Mucosa of descending colon (tissue), 3 donors: Measurements from ENCODE around the gene IL16. TPM values are rescaled to one million over a fixed set of nuclear protein-coding genes. Genes with fewer than 3 reads are reported as not detected.

Experiments
- ATAC-seq: fragments of 200-7000 bp; cut with Tn5 transposase; one replicate; pipeline ENCODE4 v1.9.1; 2020; ENCODE audit warnings: mild to moderate bottlenecking, moderate library complexity
- DNase-seq, 3 donors: peaks; one replicate each; pipeline ENCODE4 v3.0.0-alpha.2; 2020
- H3K36me3 ChIP-seq: fragments of 200-600 bp; one replicate; pipeline ENCODE4 v1.8.0; 2021; ENCODE audit warnings: low read depth, mild to moderate bottlenecking
- H3K4me1 ChIP-seq: fragments of 200-600 bp; one replicate; pipeline ENCODE4 v1.8.0; 2021; ENCODE audit warnings: low read depth, mild to moderate bottlenecking
- H3K4me3 ChIP-seq: fragments of 200-600 bp; one replicate; pipeline ENCODE4 v1.8.0; 2021; ENCODE audit warnings: mild to moderate bottlenecking
- H3K9me3 ChIP-seq: fragments of 200-600 bp; one replicate; pipeline ENCODE4 v1.8.0; 2021; ENCODE audit warnings: mild to moderate bottlenecking
- CTCF ChIP-seq: fragments of 200-600 bp; IDR thresholded peaks from one replicate; pipeline ENCODE4 v1.8.0; 2022; ENCODE audit warnings: antibody characterized with exemption, mild to moderate bottlenecking
- intact Hi-C, 2 donors: fragments of 100-400 bp; cut with DNase I in 1 of 2; cut with micrococcal nuclease in 1 of 2; formaldehyde crosslinking; loops; one replicate each; pipeline versions ENCODE4 v1.11.0 to v1.11.1; 2022; cut with DNase I, micrococcal nuclease
- total RNA-seq, 3 donors: library from RNA; stranded (reverse); fragmentation: NEBNext Ultra II Directional in 2 of 3; extraction: Animal tissue kit (Norgen Biotek cat#: 25700) in 2 of 3; gene quantifications; one replicate each; pipeline versions ENCODE4 v1.2.1 to v1.2.4, GENCODE V29; 2021 to 2023
- donor health status: DM: no; HTN: no; CAD: no; lungs with moderate emphysema.
- donor health status: DM: no; HTN: no; CAD: no.
- donor health status: DM: no; HTN: yes; CAD: no.

The IL16 gene
- total RNA-seq, 3 donors from 2014 or later: 6.2 to 9.5 (median 8.4) TPM

GRCh38 chr15:81314378-81314777 is 117.7 kb downstream of the IL16 start:
- no peak for ATAC-seq
- H3K4me1 ChIP-seq: peaks cover 4% of the 10 kb centered on the region
- no peak for DNase-seq
- intact Hi-C loops: no loop called here
- no peaks in the 10 kb centered on the region for H3K9me3 ChIP-seq
- H3K36me3 ChIP-seq: peaks cover 8% of the 10 kb centered on the region
- no peak for TF ChIP-seq CTCF
- no peak overlapping the region for H3K4me3 ChIP-seq

GRCh38 chr15:81315452-81316175 is 118.9 kb downstream of the IL16 start:
- Histone ChIP-seq H3K4me3 (no peak overlapping the region), H3K36me3 (peaks cover 8% of the 10 kb centered on the region), H3K9me3 (no peaks in the 10 kb centered on the region), H3K4me1 (peaks cover 4% of the 10 kb centered on the region)
- ATAC-seq (no peak), DNase-seq (no peak)
- intact Hi-C loops: no loop called here
- no peak for TF ChIP-seq CTCF

- no peak for ATAC-seq
- intact Hi-C loops: no loop called here
- peaks cover 8% of the 10 kb centered on the region for H3K36me3 ChIP-seq
Observed at GRCh38 chr15:81316267-81316666, 119.6 kb downstream of the IL16 start.

GRCh38 chr15:81317642-81318017 is 121.0 kb downstream of the IL16 start:
- Histone ChIP-seq H3K4me1 (peaks cover 6% of the 10 kb centered on the region), H3K9me3 (no peaks in the 10 kb centered on the region), H3K4me3 (no peak overlapping the region), H3K36me3 (peaks cover 8% of the 10 kb centered on the region)
- no peak for TF ChIP-seq CTCF
- ATAC-seq (no peak), DNase-seq (no peak)
- intact Hi-C loops: no loop called here

More at GRCh38 chr15:81316267-81316666, 119.6 kb downstream of the IL16 start:
- DNase-seq: no peak
- Histone ChIP-seq H3K4me1 (peaks cover 4% of the 10 kb centered on the region), H3K9me3 (no peaks in the 10 kb centered on the region), H3K4me3 (no peak overlapping the region)
- no peak for TF ChIP-seq CTCF

- Histone ChIP-seq H3K36me3 (peaks cover 8% of the 10 kb centered on the region), H3K9me3 (no peaks in the 10 kb centered on the region), H3K4me3 (no peak overlapping the region), H3K4me1 (peaks cover 15% of the 10 kb centered on the region)
- TF ChIP-seq CTCF: no peak
- intact Hi-C loops: no loop called here
- no peak for DNase-seq
- ATAC-seq: no peak
Observed at GRCh38 chr15:81321667-81322066, 125.0 kb downstream of the IL16 start.
